Measurements from ENCODE around the gene MBOAT2. TPM values are rescaled to one million over a fixed set of nuclear protein-coding genes. Genes with fewer than 3 reads are reported as not detected.

The MBOAT2 gene
- polyA plus RNA-seq, 1 donor (not counting 4 experiments of a cell fraction or from before 2014, with no cell fraction given), result 121 TPM

DNA sequence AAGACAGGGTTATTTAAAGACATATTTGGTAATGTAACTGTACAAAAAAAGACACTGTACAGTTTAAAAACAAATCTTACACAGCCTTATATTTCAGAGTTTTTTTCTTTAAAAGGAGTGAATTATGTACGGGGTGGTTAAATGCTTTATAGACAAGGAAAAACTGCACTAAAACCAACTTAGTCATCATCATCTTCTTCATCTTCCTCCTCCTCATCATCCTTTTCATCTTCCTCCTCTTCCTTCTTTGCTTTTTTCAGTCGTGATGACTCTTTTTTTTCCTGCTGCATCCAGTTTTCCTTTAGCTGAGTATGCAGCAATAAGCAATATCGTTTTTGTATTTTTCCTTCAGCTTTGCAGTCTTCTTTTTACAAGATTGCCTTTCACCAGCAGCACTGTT lies 14.6 kb upstream of the MBOAT2 start:
- FAIRE-seq (no peak), DNase-seq (ENCODE audit: low read depth, low spot score) (no peak)
- Histone ChIP-seq H3K9me3 (ENCODE audit: control insufficient read depth, low read depth, low read length) (no peaks in the 10 kb centered on the region), H3K27me3 (ENCODE audit: control insufficient read depth, extremely low read depth, insufficient read depth, low read length) (no peaks in the 10 kb centered on the region), H3K36me3 (ENCODE audit: control insufficient read depth in 2 of 2, extremely low read depth in 1 of 2, insufficient read depth in 2 of 2, low read length in 2 of 2) (no peaks in the 10 kb centered on the region), H2AFZ (ENCODE audit: control insufficient read depth, low read length) (no peak overlapping the region), H3K4me2 (ENCODE audit: control insufficient read depth, extremely low read depth, insufficient read depth, low read depth, low read length) (no peak overlapping the region), H3K9ac (ENCODE audit: control insufficient read depth, extremely low read depth, insufficient read depth, low read length) (no peak overlapping the region), H3K4me3 (ENCODE audit: control insufficient read depth in 2 of 3, extremely low read depth in 1 of 3, insufficient read depth in 2 of 3, low read depth in 1 of 3, low read length in 3 of 3) (no peak overlapping the region), H3K9me1 (ENCODE audit: control insufficient read depth, extremely low read depth, insufficient read depth, low read length) (no peaks in the 10 kb centered on the region), H3K79me2 (ENCODE audit: control insufficient read depth, insufficient read depth, low read length) (no peaks in the 10 kb centered on the region), H3K27ac (ENCODE audit: control insufficient read depth, insufficient read depth, low read length) (no peak overlapping the region), H4K20me1 (ENCODE audit: control insufficient read depth, extremely low read depth, insufficient read depth, low read length) (no peaks in the 10 kb centered on the region), H3K4me1 (ENCODE audit: control insufficient read depth, extremely low read depth, insufficient read depth, low read length) (no peaks in the 10 kb centered on the region)
- TF ChIP-seq, protein P1, sequence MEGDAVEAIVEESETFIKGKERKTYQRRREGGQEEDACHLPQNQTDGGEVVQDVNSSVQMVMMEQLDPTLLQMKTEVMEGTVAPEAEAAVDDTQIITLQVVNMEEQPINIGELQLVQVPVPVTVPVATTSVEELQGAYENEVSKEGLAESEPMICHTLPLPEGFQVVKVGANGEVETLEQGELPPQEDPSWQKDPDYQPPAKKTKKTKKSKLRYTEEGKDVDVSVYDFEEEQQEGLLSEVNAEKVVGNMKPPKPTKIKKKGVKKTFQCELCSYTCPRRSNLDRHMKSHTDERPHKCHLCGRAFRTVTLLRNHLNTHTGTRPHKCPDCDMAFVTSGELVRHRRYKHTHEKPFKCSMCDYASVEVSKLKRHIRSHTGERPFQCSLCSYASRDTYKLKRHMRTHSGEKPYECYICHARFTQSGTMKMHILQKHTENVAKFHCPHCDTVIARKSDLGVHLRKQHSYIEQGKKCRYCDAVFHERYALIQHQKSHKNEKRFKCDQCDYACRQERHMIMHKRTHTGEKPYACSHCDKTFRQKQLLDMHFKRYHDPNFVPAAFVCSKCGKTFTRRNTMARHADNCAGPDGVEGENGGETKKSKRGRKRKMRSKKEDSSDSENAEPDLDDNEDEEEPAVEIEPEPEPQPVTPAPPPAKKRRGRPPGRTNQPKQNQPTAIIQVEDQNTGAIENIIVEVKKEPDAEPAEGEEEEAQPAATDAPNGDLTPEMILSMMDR (optimal IDR thresholded peaks at IDR 0.05 in 1 of 3, IDR thresholded peaks at IDR 0.05 in 1 of 3, conservative IDR thresholded peaks at IDR 0.05 in 1 of 3; ENCODE audit: extremely low read depth in 1 of 3, insufficient read depth in 2 of 3, low read length in 3 of 3), result no peak
- no peak for TF ChIP-seq EZH2 (IDR thresholded peaks at IDR 0.05; ENCODE audit: low read length)
- dilution Hi-C loops (cut with MboI; ENCODE audit: extremely low pct_ligation_motif_present, low sequenced_read_pairs), result no loop called here

DNA sequence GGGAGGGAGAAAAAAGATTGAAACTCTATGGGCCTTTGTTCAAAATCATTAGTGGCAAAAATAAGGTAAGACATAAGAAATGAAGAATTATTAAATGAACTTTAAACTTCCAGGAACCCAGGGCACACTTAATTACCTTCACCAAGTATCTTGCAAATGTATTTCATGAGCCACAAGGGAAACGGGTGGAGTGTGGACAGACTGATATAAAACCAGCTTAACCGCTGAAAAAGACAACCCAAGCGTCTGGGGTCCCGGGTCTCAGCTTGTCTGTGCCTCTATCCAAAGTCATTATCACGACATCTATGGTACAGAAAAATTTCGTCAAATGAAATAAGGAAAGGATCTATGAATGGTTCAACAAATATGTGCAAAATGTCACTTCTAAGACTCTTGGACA lies 13.9 kb upstream of the MBOAT2 start:
- H4K20me1 ChIP-seq (ENCODE audit: control insufficient read depth, extremely low read depth, insufficient read depth, low read length), result no peaks in the 10 kb centered on the region
- no peak overlapping the region for H3K9ac ChIP-seq (ENCODE audit: control insufficient read depth, extremely low read depth, insufficient read depth, low read length)
- no peak for TF ChIP-seq EZH2 (IDR thresholded peaks at IDR 0.05; ENCODE audit: low read length)
- TF ChIP-seq, protein P1 (optimal IDR thresholded peaks at IDR 0.05 in 1 of 3, IDR thresholded peaks at IDR 0.05 in 1 of 3, conservative IDR thresholded peaks at IDR 0.05 in 1 of 3; ENCODE audit: extremely low read depth in 1 of 3, insufficient read depth in 2 of 3, low read length in 3 of 3), result no peak
- H3K36me3 ChIP-seq (ENCODE audit: control insufficient read depth in 2 of 2, extremely low read depth in 1 of 2, insufficient read depth in 2 of 2, low read length in 2 of 2), result no peaks in the 10 kb centered on the region
- no peaks in the 10 kb centered on the region for H3K4me1 ChIP-seq (ENCODE audit: control insufficient read depth, extremely low read depth, insufficient read depth, low read length)
- no peaks in the 10 kb centered on the region for H3K9me3 ChIP-seq (ENCODE audit: control insufficient read depth, low read depth, low read length)
- DNase-seq (ENCODE audit: low read depth, low spot score) (no peak), FAIRE-seq (no peak)
- H3K4me2 ChIP-seq (ENCODE audit: control insufficient read depth, extremely low read depth, insufficient read depth, low read depth, low read length), result no peak overlapping the region
- H3K27me3 ChIP-seq (ENCODE audit: control insufficient read depth, extremely low read depth, insufficient read depth, low read length), result no peaks in the 10 kb centered on the region
- no peak overlapping the region for H2AFZ ChIP-seq (ENCODE audit: control insufficient read depth, low read length)
- no peak overlapping the region for H3K4me3 ChIP-seq (ENCODE audit: control insufficient read depth in 2 of 3, extremely low read depth in 1 of 3, insufficient read depth in 2 of 3, low read depth in 1 of 3, low read length in 3 of 3)
- no peaks in the 10 kb centered on the region for H3K9me1 ChIP-seq (ENCODE audit: control insufficient read depth, extremely low read depth, insufficient read depth, low read length)
- H3K27ac ChIP-seq (ENCODE audit: control insufficient read depth, insufficient read depth, low read length), result no peak overlapping the region
- dilution Hi-C loops (cut with MboI; ENCODE audit: extremely low pct_ligation_motif_present, low sequenced_read_pairs), result no loop called here
- no peaks in the 10 kb centered on the region for H3K79me2 ChIP-seq (ENCODE audit: control insufficient read depth, insufficient read depth, low read length)

All from keratinocyte (primary cell).